K562 (cell line): Measurements from ENCODE around the gene PRKAR1A. TPM values are rescaled to one million over a fixed set of nuclear protein-coding genes. Genes with fewer than 3 reads are reported as not detected.

Experiments
- CTCF ChIP-seq, 3 experiments: IDR thresholded peaks in 2 of 3; conservative IDR thresholded peaks in 1 of 3; 2 replicates each; pipeline ENCODE4 v1.5.1; 2011 to 2012; ENCODE audit warnings: low read length in 3 of 3, mild to moderate bottlenecking in 3 of 3, control low read depth in 2 of 3, improper control_type of control experiment in 1 of 3, inconsistent platforms in 1 of 3, low read depth in 1 of 3, mixed read lengths in 1 of 3, moderate library complexity in 1 of 3; ENCODE audit not compliant: insufficient read depth in 2 of 3
- DLX4 ChIP-seq: fragments of 250-450 bp; sonication (Bioruptor Pico); IDR thresholded peaks from 2 replicates; pipeline ENCODE4 v1.6.1; 2021; ENCODE audit warnings: mild to moderate bottlenecking
- E2F8 ChIP-seq: fragments of 450-650 bp; IDR thresholded peaks from 2 replicates; pipeline ENCODE4 v1.7.1; 2018; ENCODE audit warnings: mild to moderate bottlenecking, low read depth; ENCODE audit not compliant: partially characterized antibody
- ELF1 ChIP-seq: fragments of 200-800 bp; sonication (Bioruptor generic); IDR thresholded peaks from 2 replicates; pipeline ENCODE4 v1.6.1; 2016; ENCODE audit warnings: missing genetic modification characterization, missing compliant biosample characterization
- FOXA3 ChIP-seq, 2 experiments: fragments of 450-650 bp in 1 of 2; sonication (generic) in 1 of 2; formaldehyde crosslinking; IDR thresholded peaks in 1 of 2; conservative IDR thresholded peaks in 1 of 2; 2 replicates each; pipeline versions ENCODE4 v1.4.0 to v1.8.0; 2020 to 2022; ENCODE audit warnings: mild to moderate bottlenecking in 2 of 2, missing genetic modification reagents in 1 of 2
- GTF2F1 ChIP-seq: IDR thresholded peaks from 2 replicates; pipeline ENCODE4 v1.6.1; 2011; ENCODE audit warnings: low read depth, low read length, improper control_type of control experiment
- KDM4B ChIP-seq, 2 experiments: fragments of 450-650 bp in 1 of 2; sonication (generic) in 1 of 2; IDR thresholded peaks; 2 replicates each; pipeline ENCODE4 v1.6.1; 2016 to 2017; ENCODE audit warnings: borderline replicate concordance in 2 of 2, antibody characterized with exemption in 1 of 2, low read depth in 1 of 2, mild to moderate bottlenecking in 1 of 2
- MCM3 ChIP-seq: fragments of 450-650 bp; IDR thresholded peaks from 2 replicates; pipeline ENCODE4 v1.6.1; 2016
- SNRNP70 ChIP-seq: fragments of 200-400 bp; formaldehyde crosslinking; optimal IDR thresholded peaks from 2 replicates; pipeline ENCODE3; 2017; ENCODE audit warnings: low read depth, low read length
- XRCC5 ChIP-seq: fragments of 200-400 bp; formaldehyde crosslinking; IDR thresholded peaks from 2 replicates; pipeline ENCODE4 v1.6.1; 2017; ENCODE audit warnings: low read depth, mild to moderate bottlenecking, low read length
- YY1 ChIP-seq, 3 experiments: IDR thresholded peaks; 2 replicates each; pipeline ENCODE4 v1.6.1; 2011; ENCODE audit warnings: low read length in 2 of 3, mild to moderate bottlenecking in 2 of 3, moderate library complexity in 2 of 3, borderline replicate concordance in 1 of 3, control low read depth in 1 of 3, low read depth in 1 of 3; ENCODE audit not compliant: insufficient read depth in 3 of 3, insufficient replicate concordance in 2 of 3, control insufficient read depth in 1 of 3, insufficient read length in 1 of 3; ENCODE audit errors: extremely low read depth in 1 of 3
- ZBTB34 ChIP-seq: fragments of 250-450 bp; sonication (Bioruptor Pico); IDR thresholded peaks from 2 replicates; pipeline ENCODE4 v1.8.0; 2021; ENCODE audit warnings: mild to moderate bottlenecking, moderate library complexity
- ZKSCAN3 ChIP-seq: fragments of 250-450 bp; sonication (Bioruptor Pico); IDR thresholded peaks from 2 replicates; pipeline ENCODE4 v1.4.0; 2020
- ZNF280A ChIP-seq: fragments of 450-650 bp; IDR thresholded peaks from 2 replicates; pipeline ENCODE4 v1.6.1; 2018; ENCODE audit warnings: mild to moderate bottlenecking, low read depth; ENCODE audit not compliant: partially characterized antibody
- ZNF316 ChIP-seq: fragments of 450-650 bp; IDR thresholded peaks from 2 replicates; pipeline ENCODE4 v1.6.1; 2016
- ZNF347 ChIP-seq: fragments of 450-650 bp; formaldehyde crosslinking; IDR thresholded peaks from 2 replicates; pipeline ENCODE4 v1.4.0; 2020; ENCODE audit warnings: low read depth, mild to moderate bottlenecking, moderate library complexity
- ZNF740 ChIP-seq, 3 experiments: fragments of 200-800 bp in 1 of 3; sonication (Bioruptor generic) in 1 of 3; sonication (generic) in 1 of 3; formaldehyde crosslinking in 1 of 3; IDR thresholded peaks; 2 replicates each; pipeline versions ENCODE4 v1.6.1 to v1.8.0; 2016 to 2022; ENCODE audit warnings: mild to moderate bottlenecking in 2 of 3, missing compliant biosample characterization in 2 of 3, missing genetic modification characterization in 2 of 3, missing genetic modification reagents in 1 of 3
- polyA plus RNA-seq, 8 experiments: library from polyadenylated mRNA; depleted of rRNA in 4 of 8; stranded (reverse) in 5 of 8; unstranded in 3 of 8; fragments of >200 nt; fragmentation: Nextera tagmentation in 2 of 8; fragmentation: Illumina TruSeq in 1 of 8; extraction: Ambion mirVana in 2 of 8; extraction: Trizol in 1 of 8; gene quantifications; 2 replicates each; pipeline versions ENCODE4 v1.2.1 to v1.2.3, GENCODE V29; 2011 to 2014; ENCODE audit warnings: inconsistent platforms in 1 of 8, missing spikeins in 1 of 8
- total RNA-seq, 7 experiments: library from RNA; depleted of rRNA in 6 of 7; stranded (reverse); fragments of >200 nt in 6 of 7; fragmentation: Illumina TruSeq in 2 of 7; extraction: Trizol in 2 of 7; gene quantifications; 2 replicates each; pipeline versions ENCODE4 v1.2.1 to v1.2.3, GENCODE V29; 2011 to 2021; ENCODE audit warnings: low replicate concordance in 1 of 7

The PRKAR1A gene
- total and polyA plus RNA-seq, 9 of the 15 experiments (the other 6 are each of a cell fraction or from before 2014, with no cell fraction given): 15.0 to 95.6 (median 67.5) TPM

- no peak for TF ChIP-seq E2F8
- TF ChIP-seq ZNF316: peak; percentile 20; the same call in 1 of the 2 replicates
- 0 out of 6 replicates have a peak, but pooled peaks of 2 of the 3 experiments have one; percentile 11 to 15 for TF ChIP-seq CTCF (IDR thresholded peaks at IDR 0.05 in 2 of 3, conservative IDR thresholded peaks at IDR 0.05 in 1 of 3; ENCODE audit: insufficient read depth in 2 of 3, low read depth in 1 of 3, low read length in 3 of 3)
- TF ChIP-seq FOXA3 (CRISPR knock-in tag; conservative IDR thresholded peaks at IDR 0.05 in 1 of 2, IDR thresholded peaks at IDR 0.05 in 1 of 2): no peak
- no peak for TF ChIP-seq DLX4 (CRISPR knock-in tag)
- no peak for TF ChIP-seq ZKSCAN3 (CRISPR knock-in tag)
- no peak for TF ChIP-seq XRCC5
- no peak for TF ChIP-seq ELF1
- TF ChIP-seq ZNF347 (CRISPR knock-in tag): no peak
- TF ChIP-seq ZNF740 (CRISPR knock-in tag; IDR thresholded peaks at IDR 0.05): peak; percentile 34; the same call in 1 of the 2 replicates
- TF ChIP-seq ZNF740 (tag; IDR thresholded peaks at IDR 0.05): peak in 1 of 2 experiments; percentile 55; a peak in 1 of 4 replicates
- TF ChIP-seq SNRNP70: no peak
- TF ChIP-seq GTF2F1: no peak
- TF ChIP-seq YY1 (IDR thresholded peaks at IDR 0.05; ENCODE audit: borderline replicate concordance in 1 of 3, control insufficient read depth in 1 of 3, extremely low read depth in 1 of 3, insufficient read depth in 3 of 3, insufficient read length in 1 of 3, insufficient replicate concordance in 2 of 3, low read depth in 1 of 3, low read length in 2 of 3): peak in 1 of 3 experiments; percentile 37
- TF ChIP-seq ZBTB34 (CRISPR knock-in tag): no peak
- no peak for TF ChIP-seq MCM3
- TF ChIP-seq ZNF280A: no peak
- TF ChIP-seq KDM4B (IDR thresholded peaks at IDR 0.05; ENCODE audit: borderline replicate concordance in 2 of 2, low read depth in 1 of 2): no peak
Observed at GRCh38 chr17:68511254-68511670, 968 bp upstream of the PRKAR1A start (continued).
